ENCODE measurements around the gene AARS1. TPM values are rescaled to one million over a fixed set of nuclear protein-coding genes. Genes with fewer than 3 reads are reported as not detected.
"Not testable (repeated sequence)": the region's sequence is repeated elsewhere in the genome, so short reads cannot be mapped to it uniquely, and the experiment has no call there.

Gene AARS1
- total RNA-seq, 1 donor from 2014 or later = 53.4 TPM

- not testable (repeated sequence) for ATAC-seq
Observed at GRCh38 chr16:70223971-70224513, 65.3 kb downstream of the AARS1 start.

- not testable (repeated sequence) for ATAC-seq
Observed at GRCh38 chr16:70223216-70223615, 66.1 kb downstream of the AARS1 start.

GRCh38 chr16:70222574-70222973 is 66.7 kb downstream of the AARS1 start:
- ATAC-seq = not testable (repeated sequence)

- not testable (repeated sequence) for ATAC-seq
Observed at GRCh38 chr16:70218586-70218985, 70.7 kb downstream of the AARS1 start.

GRCh38 chr16:70206382-70206781 is 82.9 kb downstream of the AARS1 start:
- ATAC-seq = not testable (repeated sequence)

GRCh38 chr16:70204668-70205405 is 84.5 kb downstream of the AARS1 start:
- ATAC-seq = not testable (repeated sequence)

GRCh38 chr16:70204010-70204409 is 85.3 kb downstream of the AARS1 start:
- not testable (repeated sequence) for ATAC-seq

- not testable (repeated sequence) for ATAC-seq
Observed at GRCh38 chr16:70203508-70203907, 85.8 kb downstream of the AARS1 start.

Other genes starting within 250 kb of the AARS1 start
- 16.3 TPM for gene PDPR, start 175.2 kb downstream of the AARS1 start, total RNA-seq
- 0.44 TPM for gene CLEC18C, start 115.7 kb downstream of the AARS1 start, total RNA-seq
- 15.1 TPM for gene EXOSC6, start 37.6 kb downstream of the AARS1 start, total RNA-seq
- gene DDX19B, start 9.7 kb upstream of the AARS1 start, total RNA-seq = 16.7 TPM
- 19.2 TPM for gene DDX19A, start 57.4 kb upstream of the AARS1 start, total RNA-seq
- 1.7 TPM for gene ST3GAL2, start 149.6 kb upstream of the AARS1 start, total RNA-seq
- 10.0 TPM for gene FCSK, start 165.1 kb upstream of the AARS1 start, total RNA-seq
- 53.2 TPM for gene COG4, start 234.0 kb upstream of the AARS1 start, total RNA-seq
- gene SF3B3, start 234.3 kb upstream of the AARS1 start, total RNA-seq = 221 TPM